ENCODE results near the gene PLA2G15. TPM values are rescaled to one million over a fixed set of nuclear protein-coding genes. Genes with fewer than 3 reads are reported as not detected.

PLA2G15 gene, protein sequence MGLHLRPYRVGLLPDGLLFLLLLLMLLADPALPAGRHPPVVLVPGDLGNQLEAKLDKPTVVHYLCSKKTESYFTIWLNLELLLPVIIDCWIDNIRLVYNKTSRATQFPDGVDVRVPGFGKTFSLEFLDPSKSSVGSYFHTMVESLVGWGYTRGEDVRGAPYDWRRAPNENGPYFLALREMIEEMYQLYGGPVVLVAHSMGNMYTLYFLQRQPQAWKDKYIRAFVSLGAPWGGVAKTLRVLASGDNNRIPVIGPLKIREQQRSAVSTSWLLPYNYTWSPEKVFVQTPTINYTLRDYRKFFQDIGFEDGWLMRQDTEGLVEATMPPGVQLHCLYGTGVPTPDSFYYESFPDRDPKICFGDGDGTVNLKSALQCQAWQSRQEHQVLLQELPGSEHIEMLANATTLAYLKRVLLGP
- polyA plus RNA-seq (2012; ENCODE audit: insufficient read length, low read depth): 15.5 TPM

DNA sequence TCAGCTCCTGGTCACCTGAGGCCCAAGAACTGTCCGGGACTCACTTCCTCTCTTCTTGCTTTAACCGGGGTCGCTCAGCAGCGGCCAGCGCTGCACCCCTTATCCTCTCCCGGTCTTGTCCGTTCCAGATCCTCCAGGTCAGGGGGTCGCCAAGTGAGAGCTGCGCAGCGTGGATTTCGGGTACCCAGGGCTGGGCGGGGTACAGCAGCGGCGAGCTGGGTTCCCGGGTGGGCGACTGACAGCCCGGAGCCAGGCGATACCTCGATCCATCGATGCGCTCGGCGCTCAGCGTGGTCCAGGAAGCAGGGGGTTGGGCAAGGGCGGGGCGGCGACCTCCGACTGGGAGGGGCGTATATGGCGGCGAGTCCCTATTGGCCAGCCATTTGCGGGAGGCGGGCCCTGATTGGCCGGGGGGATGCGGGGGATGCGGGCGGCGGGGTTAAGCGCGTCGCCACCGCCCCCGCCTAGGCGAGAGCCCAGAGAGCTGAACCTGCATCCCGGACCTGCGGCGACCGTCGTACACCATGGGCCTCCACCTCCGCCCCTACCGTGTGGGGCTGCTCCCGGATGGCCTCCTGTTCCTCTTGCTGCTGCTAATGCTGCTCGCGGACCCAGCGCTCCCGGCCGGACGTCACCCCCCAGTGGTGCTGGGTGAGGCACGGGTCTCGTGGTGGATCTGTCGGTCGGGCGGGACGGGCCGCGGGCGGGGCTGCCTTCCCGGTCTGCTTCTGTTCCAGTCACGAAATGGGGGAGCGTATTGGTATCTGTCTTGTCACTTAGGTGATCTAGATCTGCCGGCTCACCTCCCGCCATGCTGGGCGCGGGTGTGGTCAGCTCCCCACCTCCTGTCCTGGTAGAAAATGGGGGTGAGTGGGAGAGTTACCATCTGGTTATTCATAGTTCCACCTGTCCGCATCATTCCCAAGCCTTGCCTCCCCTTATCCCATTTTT, at the start of gene PLA2G15:
PLA2G15 (plus strand) TSS at position 471 of the 951 bp plus-strand sequence; CDS start at position 525, 54 bp downstream.
- TF ChIP-seq POLR2AphosphoS5 (IDR thresholded peaks at IDR 0.05; ENCODE audit: low read depth, low read length): peak; percentile 73
- TF ChIP-seq, protein P1, sequence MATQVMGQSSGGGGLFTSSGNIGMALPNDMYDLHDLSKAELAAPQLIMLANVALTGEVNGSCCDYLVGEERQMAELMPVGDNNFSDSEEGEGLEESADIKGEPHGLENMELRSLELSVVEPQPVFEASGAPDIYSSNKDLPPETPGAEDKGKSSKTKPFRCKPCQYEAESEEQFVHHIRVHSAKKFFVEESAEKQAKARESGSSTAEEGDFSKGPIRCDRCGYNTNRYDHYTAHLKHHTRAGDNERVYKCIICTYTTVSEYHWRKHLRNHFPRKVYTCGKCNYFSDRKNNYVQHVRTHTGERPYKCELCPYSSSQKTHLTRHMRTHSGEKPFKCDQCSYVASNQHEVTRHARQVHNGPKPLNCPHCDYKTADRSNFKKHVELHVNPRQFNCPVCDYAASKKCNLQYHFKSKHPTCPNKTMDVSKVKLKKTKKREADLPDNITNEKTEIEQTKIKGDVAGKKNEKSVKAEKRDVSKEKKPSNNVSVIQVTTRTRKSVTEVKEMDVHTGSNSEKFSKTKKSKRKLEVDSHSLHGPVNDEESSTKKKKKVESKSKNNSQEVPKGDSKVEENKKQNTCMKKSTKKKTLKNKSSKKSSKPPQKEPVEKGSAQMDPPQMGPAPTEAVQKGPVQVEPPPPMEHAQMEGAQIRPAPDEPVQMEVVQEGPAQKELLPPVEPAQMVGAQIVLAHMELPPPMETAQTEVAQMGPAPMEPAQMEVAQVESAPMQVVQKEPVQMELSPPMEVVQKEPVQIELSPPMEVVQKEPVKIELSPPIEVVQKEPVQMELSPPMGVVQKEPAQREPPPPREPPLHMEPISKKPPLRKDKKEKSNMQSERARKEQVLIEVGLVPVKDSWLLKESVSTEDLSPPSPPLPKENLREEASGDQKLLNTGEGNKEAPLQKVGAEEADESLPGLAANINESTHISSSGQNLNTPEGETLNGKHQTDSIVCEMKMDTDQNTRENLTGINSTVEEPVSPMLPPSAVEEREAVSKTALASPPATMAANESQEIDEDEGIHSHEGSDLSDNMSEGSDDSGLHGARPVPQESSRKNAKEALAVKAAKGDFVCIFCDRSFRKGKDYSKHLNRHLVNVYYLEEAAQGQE (IDR thresholded peaks at IDR 0.05; ENCODE audit: insufficient read depth in 1 of 2, low read depth in 2 of 2, low read length in 2 of 2): no peak
- TF ChIP-seq FOXP2 (optimal IDR thresholded peaks at IDR 0.05; ENCODE audit: borderline replicate concordance, extremely low read depth, extremely low read length, insufficient read depth): peak; percentile 87
- peak; percentile 83; the same call in 1 of the 2 replicates for TF ChIP-seq SIN3A (IDR thresholded peaks at IDR 0.05; ENCODE audit: borderline replicate concordance, insufficient read depth, low read length)
- peak; percentile 65; the same call in 1 of the 2 replicates for TF ChIP-seq TAF1 (IDR thresholded peaks at IDR 0.05; ENCODE audit: borderline replicate concordance, insufficient read depth, low read length)

DNA sequence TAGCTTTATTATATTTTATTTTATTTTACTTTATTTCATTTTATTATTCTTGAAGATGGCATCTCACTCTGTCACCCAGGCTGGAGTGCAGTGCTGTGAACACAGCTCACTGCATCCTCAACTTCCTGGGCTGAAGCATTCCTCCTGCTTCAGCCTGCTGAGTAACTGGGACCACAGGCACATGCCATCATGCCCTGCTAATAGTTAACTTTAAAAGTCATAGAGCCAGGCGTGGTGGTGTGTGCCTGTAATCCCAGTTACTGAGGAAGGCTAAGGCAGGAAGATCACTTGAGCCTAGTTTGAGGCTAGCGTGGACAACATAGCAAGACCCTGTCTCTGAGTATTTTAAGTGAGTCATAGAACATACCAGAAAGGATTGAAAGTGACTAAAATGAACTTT, 47.9 kb upstream of the PLA2G15 start:
- TF ChIP-seq SIN3A (IDR thresholded peaks at IDR 0.05; ENCODE audit: borderline replicate concordance, insufficient read depth, low read length): no peak
- TF ChIP-seq POLR2AphosphoS5 (IDR thresholded peaks at IDR 0.05; ENCODE audit: low read depth, low read length): no peak
- TF ChIP-seq TAF1 (IDR thresholded peaks at IDR 0.05; ENCODE audit: borderline replicate concordance, insufficient read depth, low read length): no peak
- TF ChIP-seq FOXP2 (optimal IDR thresholded peaks at IDR 0.05; ENCODE audit: borderline replicate concordance, extremely low read depth, extremely low read length, insufficient read depth): no peak
- TF ChIP-seq, protein P1 (IDR thresholded peaks at IDR 0.05; ENCODE audit: insufficient read depth in 1 of 2, low read depth in 2 of 2, low read length in 2 of 2): no peak

GRCh38 chr16:68200088-68200783, 44.9 kb upstream of the PLA2G15 start:
- TF ChIP-seq SIN3A (IDR thresholded peaks at IDR 0.05; ENCODE audit: borderline replicate concordance, insufficient read depth, low read length): no peak
- TF ChIP-seq, protein P1 (IDR thresholded peaks at IDR 0.05; ENCODE audit: insufficient read depth in 1 of 2, low read depth in 2 of 2, low read length in 2 of 2): no peak
- TF ChIP-seq TAF1 (IDR thresholded peaks at IDR 0.05; ENCODE audit: borderline replicate concordance, insufficient read depth, low read length): no peak
- TF ChIP-seq POLR2AphosphoS5 (IDR thresholded peaks at IDR 0.05; ENCODE audit: low read depth, low read length): no peak
- no peak for TF ChIP-seq FOXP2 (optimal IDR thresholded peaks at IDR 0.05; ENCODE audit: borderline replicate concordance, extremely low read depth, extremely low read length, insufficient read depth)

DNA sequence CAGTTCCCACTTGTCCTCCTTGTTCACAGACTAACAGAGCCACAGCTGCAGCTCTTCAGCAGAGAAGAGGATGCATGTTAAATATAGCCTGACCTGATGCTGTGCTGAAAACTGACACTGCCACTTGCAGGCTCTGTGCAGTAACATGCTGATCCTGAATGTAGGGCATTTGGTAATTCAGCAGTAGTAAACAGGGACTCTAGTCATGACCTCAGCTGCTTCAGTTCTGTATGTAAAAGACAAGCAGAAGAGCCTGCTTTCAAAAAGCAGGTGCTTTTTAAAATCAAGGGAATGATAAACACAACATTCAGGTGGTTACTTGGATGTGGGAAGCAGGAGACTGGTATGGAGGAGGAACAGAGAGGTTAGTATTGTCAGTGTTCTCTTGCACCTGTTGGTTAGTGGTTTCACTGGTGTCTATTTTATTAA, 43.1 kb upstream of the PLA2G15 start:
- TF ChIP-seq SIN3A (IDR thresholded peaks at IDR 0.05; ENCODE audit: borderline replicate concordance, insufficient read depth, low read length) (no peak), FOXP2 (optimal IDR thresholded peaks at IDR 0.05; ENCODE audit: borderline replicate concordance, extremely low read depth, extremely low read length, insufficient read depth) (no peak), TAF1 (IDR thresholded peaks at IDR 0.05; ENCODE audit: borderline replicate concordance, insufficient read depth, low read length) (no peak), POLR2AphosphoS5 (IDR thresholded peaks at IDR 0.05; ENCODE audit: low read depth, low read length) (no peak)
- TF ChIP-seq, protein P1 (IDR thresholded peaks at IDR 0.05; ENCODE audit: insufficient read depth in 1 of 2, low read depth in 2 of 2, low read length in 2 of 2): no peak
